IMR-90 (cell line): Measurements from ENCODE around the gene CAMK2D. TPM values are rescaled to one million over a fixed set of nuclear protein-coding genes. Genes with fewer than 3 reads are reported as not detected.

Source experiments
- ATAC-seq: fragments of 200-7000 bp; cut with Tn5 transposase; 2 replicates; pipeline ENCODE4 v1.9.1; 2020; ENCODE audit warnings: low read depth, mild to moderate bottlenecking, moderate library complexity
- BruUV-seq: library from RNA; stranded (reverse); fragments of 400-500 nt; replicated peaks from 2 replicates; lab custom pipeline; 2021; lab: Mats Ljungman, UMichigan
- CTCF ChIA-PET: fragments of 300-600 bp; formaldehyde crosslinking; extraction: SDS; loops from one replicate; lab custom pipeline; 2021; ENCODE audit warnings: antibody characterized with exemption; lab: Yijun Ruan, JAX
- POLR2A ChIA-PET: fragments of 300-600 bp; sonication (Branson Sonifier 250); formaldehyde crosslinking; loops from one replicate; lab custom pipeline; 2022; ENCODE audit warnings: antibody characterized with exemption; ENCODE audit not compliant: unreplicated experiment; lab: Charles Lee
- DNase-seq: peaks from one replicate; pipeline ENCODE4 v3.0.0; 2013
- H2AFZ ChIP-seq: replicated peaks from 2 replicates; pipeline ENCODE3; 2013; ENCODE audit warnings: low read length, mild to moderate bottlenecking; ENCODE audit not compliant: poor library complexity
- H2AK5ac ChIP-seq: 2 replicates; pipeline ENCODE4 v1.6.1; 2013; ENCODE audit warnings: low read depth, low read length, inconsistent platforms
- H2AK9ac ChIP-seq: replicated peaks from 2 replicates; pipeline ENCODE3; 2013; ENCODE audit warnings: mild to moderate bottlenecking, low read depth, low read length, moderate library complexity; ENCODE audit not compliant: poor library complexity
- H2BK120ac ChIP-seq: 2 replicates; pipeline ENCODE4 v1.6.1; 2013; ENCODE audit warnings: low read depth, low read length, inconsistent platforms
- H2BK15ac ChIP-seq: 3 replicates; pipeline ENCODE4 v1.6.1; 2013; ENCODE audit warnings: low read depth, low read length, inconsistent platforms
- H2BK20ac ChIP-seq: 2 replicates; pipeline ENCODE4 v1.6.1; 2013; ENCODE audit warnings: low read depth, mild to moderate bottlenecking, inconsistent platforms, low read length, moderate library complexity
- H2BK5ac ChIP-seq: 2 replicates; pipeline ENCODE4 v1.6.1; 2013; ENCODE audit warnings: mild to moderate bottlenecking, low read depth, low read length, inconsistent platforms; ENCODE audit not compliant: poor library complexity, severe bottlenecking
- H3K14ac ChIP-seq: replicated peaks from 2 replicates; pipeline ENCODE4 v1.6.1; 2013; ENCODE audit warnings: low read depth, low read length, inconsistent platforms
- H3K18ac ChIP-seq: 2 replicates; pipeline ENCODE4 v1.6.1; 2013; ENCODE audit warnings: low read depth, low read length, control low read depth
- H3K23ac ChIP-seq: 2 replicates; pipeline ENCODE4 v1.6.1; 2013; ENCODE audit warnings: low read depth, low read length, inconsistent platforms
- H3K27ac ChIP-seq: 2 replicates; pipeline ENCODE4 v1.5.1; 2013; ENCODE audit warnings: mild to moderate bottlenecking, control low read depth, low read length; ENCODE audit not compliant: insufficient read depth
- H3K27me3 ChIP-seq: 2 replicates; pipeline ENCODE4 v1.6.1; 2013; ENCODE audit warnings: low read length; ENCODE audit not compliant: control insufficient read depth, insufficient read depth
- H3K36me3 ChIP-seq: 2 replicates; pipeline ENCODE4 v1.6.1; 2013; ENCODE audit warnings: low read length, mixed read lengths; ENCODE audit not compliant: control insufficient read depth, insufficient read depth
- H3K4ac ChIP-seq: 2 replicates; pipeline ENCODE4 v1.6.1; 2013; ENCODE audit warnings: low read depth, low read length, inconsistent platforms
- H3K4me1 ChIP-seq: 2 replicates; pipeline ENCODE4 v1.6.1; 2013; ENCODE audit warnings: low read length, mixed read lengths; ENCODE audit not compliant: control insufficient read depth, insufficient read depth
- H3K4me2 ChIP-seq: 2 replicates; pipeline ENCODE4 v1.6.1; 2013; ENCODE audit warnings: low read depth, mild to moderate bottlenecking, control low read depth, low read length, moderate library complexity
- H3K4me3 ChIP-seq: 2 replicates; pipeline ENCODE4 v1.5.1; 2013; ENCODE audit warnings: low read depth, mild to moderate bottlenecking, control low read depth, low read length, moderate library complexity; ENCODE audit not compliant: insufficient read depth
- H3K56ac ChIP-seq: 2 replicates; pipeline ENCODE4 v1.6.1; 2013; ENCODE audit warnings: low read length, inconsistent platforms; ENCODE audit not compliant: insufficient read depth; ENCODE audit errors: extremely low read depth
- H3K79me1 ChIP-seq, 2 experiments: 2 replicates each; pipeline ENCODE4 v1.6.1; 2013; ENCODE audit warnings: low read length in 2 of 2, inconsistent platforms in 1 of 2, low read depth in 1 of 2
- H3K9ac ChIP-seq: 2 replicates; pipeline ENCODE4 v1.6.1; 2013; ENCODE audit warnings: low read depth, low read length, control low read depth
- H3K9me1 ChIP-seq: 2 replicates; pipeline ENCODE4 v1.6.1; 2013; ENCODE audit warnings: low read length, inconsistent platforms; ENCODE audit not compliant: insufficient read depth
- H3K9me3 ChIP-seq: 2 replicates; pipeline ENCODE4 v1.6.1; 2013; ENCODE audit warnings: low read length; ENCODE audit not compliant: control insufficient read depth, insufficient read depth
- H4K20me1 ChIP-seq: 2 replicates; pipeline ENCODE4 v1.6.1; 2013; ENCODE audit warnings: low read length, inconsistent platforms; ENCODE audit not compliant: insufficient read depth
- H4K5ac ChIP-seq: 2 replicates; pipeline ENCODE4 v1.6.1; 2013; ENCODE audit warnings: mild to moderate bottlenecking, low read depth, low read length, control low read depth
- H4K8ac ChIP-seq, 2 experiments: 2 replicates each; pipeline ENCODE4 v1.6.1; 2013; ENCODE audit warnings: low read depth in 2 of 2, low read length in 2 of 2, control low read depth in 1 of 2, inconsistent platforms in 1 of 2
- H4K91ac ChIP-seq: 2 replicates; pipeline ENCODE4 v1.6.1; 2013; ENCODE audit warnings: low read depth, low read length, inconsistent platforms; ENCODE audit not compliant: insufficient read depth
- BHLHE40 ChIP-seq: fragments of 150-350 bp; IDR thresholded peaks from 2 replicates; pipeline ENCODE4 v1.6.1; 2016; ENCODE audit warnings: mild to moderate bottlenecking, low read depth, low read length
- CHD1 ChIP-seq: IDR thresholded peaks from 2 replicates; pipeline ENCODE4 v1.6.1; 2012; ENCODE audit warnings: low read depth, low read length, improper control_type of control experiment
- FOS ChIP-seq: fragments of 150-350 bp; IDR thresholded peaks from 2 replicates; pipeline ENCODE4 v1.6.1; 2016; ENCODE audit warnings: low read depth, low read length
- MAFK ChIP-seq: IDR thresholded peaks from 2 replicates; pipeline ENCODE4 v1.6.1; 2012; ENCODE audit warnings: low read depth, low read length, improper control_type of control experiment
- MAZ ChIP-seq: IDR thresholded peaks from 2 replicates; pipeline ENCODE4 v1.6.1; 2012; ENCODE audit warnings: low read depth, mild to moderate bottlenecking, low read length, improper control_type of control experiment, moderate library complexity, borderline replicate concordance
- MXI1 ChIP-seq: IDR thresholded peaks from 2 replicates; pipeline ENCODE4 v1.6.1; 2012; ENCODE audit warnings: low read depth, mild to moderate bottlenecking, low read length, moderate library complexity, borderline replicate concordance
- NFE2L2 ChIP-seq: fragments of 150-350 bp; IDR thresholded peaks from 2 replicates; pipeline ENCODE4 v1.6.1; 2016; ENCODE audit warnings: low read depth, mild to moderate bottlenecking, low read length
- RAD21 ChIP-seq: IDR thresholded peaks from 2 replicates; pipeline ENCODE4 v1.6.1; 2012; ENCODE audit warnings: low read length, improper control_type of control experiment
- RFX5 ChIP-seq: IDR thresholded peaks from 2 replicates; pipeline ENCODE4 v1.8.0; 2012; ENCODE audit warnings: low read depth, mild to moderate bottlenecking, low read length, moderate library complexity
- USF2 ChIP-seq: fragments of 150-350 bp; IDR thresholded peaks from 2 replicates; pipeline ENCODE4 v1.6.1; 2017; ENCODE audit warnings: mild to moderate bottlenecking, antibody characterized with exemption, low read length, low read depth
- WGBS, 2 experiments: methylation state at CpG; one replicate each; pipeline versions ENCODE4 v1.1.5 to v1.1.7; 2013; ENCODE audit warnings: missing lambda C conversion rate in 2 of 2; ENCODE audit not compliant: insufficient read length in 1 of 2; ENCODE audit errors: extremely low coverage in 2 of 2; 5-methylcytosine and 5-hydroxymethylcytosine counted together
- dilution Hi-C: fragments of 300-500 bp; cut with HindIII; formaldehyde crosslinking; loops from one replicate; pipeline ENCODE4 v1.14.3; 2018; ENCODE audit warnings: low sequenced_read_pairs; ENCODE audit not compliant: unreplicated experiment
- in situ Hi-C: fragments of 300-500 bp; cut with MboI; formaldehyde crosslinking; loops from 3 replicates; pipeline ENCODE4 v1.14.3; 2019; ENCODE audit warnings: low sequenced_read_pairs, inconsistent platforms, mixed read lengths
- intact Hi-C: fragments of 100-400 bp; cut with micrococcal nuclease; formaldehyde crosslinking; loops from 2 replicates; pipeline ENCODE4 v1.10.0; 2022
- polyA plus RNA-seq, 3 experiments: library from polyadenylated mRNA; depleted of rRNA; stranded (reverse); fragments of >200 nt; gene quantifications; 2 replicates each; pipeline ENCODE4 v1.2.3, GENCODE V29; 2012; ENCODE audit warnings: low replicate concordance in 1 of 3
- total RNA-seq: library from RNA; depleted of rRNA; stranded (reverse); fragments of >200 nt; gene quantifications from 2 replicates; pipeline ENCODE4 v1.2.3, GENCODE V29; 2012

CAMK2D gene
- total and polyA plus RNA-seq, 2 of the 4 experiments (the other 2 are of a cell fraction), result 44.6 to 156 TPM

- H3K79me1 ChIP-seq, result peaks cover 29 to 33% of the 10 kb centered on the region in 2 experiments
- dilution Hi-C loops (no loop called here), intact Hi-C loops (no loop called here), in situ Hi-C loops (no loop called here)
- H4K91ac ChIP-seq, result no peak overlapping the region
- H4K8ac ChIP-seq, result no peak overlapping the region
- H3K18ac ChIP-seq, result no peak overlapping the region
- no peak overlapping the region for H3K4ac ChIP-seq
- H2BK120ac ChIP-seq, result no peak overlapping the region
- CTCF ChIA-PET, result no interaction called here
- no peaks in the 10 kb centered on the region; the same call in 1 of the 2 replicates for H3K9me1 ChIP-seq
- H2AK5ac ChIP-seq, result no peak overlapping the region
- H3K27me3 ChIP-seq, result no peaks in the 10 kb centered on the region
- H3K9me3 ChIP-seq, result no peaks in the 10 kb centered on the region
- ATAC-seq (no peak), DNase-seq (no peak)
- H3K9ac ChIP-seq, result no peak overlapping the region
- no peak overlapping the region for H2AK9ac ChIP-seq
- peaks cover 6% of the 10 kb centered on the region; the same call in 1 of the 2 replicates for H3K4me1 ChIP-seq
- POLR2A ChIA-PET, result interaction anchor here (0.5 kb wide), 1 partner anchor 91 kb away, joined by 3 read pairs; no protein-coding TSS in a partner anchor
- H3K56ac ChIP-seq, result no peak overlapping the region
- no peak overlapping the region for H3K27ac ChIP-seq
- no peak overlapping the region for H2BK15ac ChIP-seq
- H3K23ac ChIP-seq, result no peak overlapping the region
- no TSS peak for BruUV-seq
- no peak overlapping the region for H3K4me3 ChIP-seq
- no peak overlapping the region for H3K14ac ChIP-seq
- H4K20me1 ChIP-seq, result peaks cover 3% of the 10 kb centered on the region; the same call in 1 of the 2 replicates
- H2AFZ ChIP-seq, result no peak overlapping the region
- no peak overlapping the region for H2BK20ac ChIP-seq
- WGBS, 2 experiments, result no CpG with 5 or more reads among the region's 5 CpGs
- no peak overlapping the region for H3K4me2 ChIP-seq
- H2BK5ac ChIP-seq, result no peak overlapping the region
- H3K36me3 ChIP-seq, result no peaks in the 10 kb centered on the region
- TF ChIP-seq FOS, result no peak
- TF ChIP-seq RAD21, result no peak
- TF ChIP-seq USF2, result no peak
- no peak for TF ChIP-seq MAZ
- no peak for TF ChIP-seq MAFK
- no peak for TF ChIP-seq BHLHE40
- no peak for TF ChIP-seq NFE2L2
- no peak for TF ChIP-seq MXI1
- TF ChIP-seq CHD1, result no peak
- no peak for TF ChIP-seq RFX5
- H4K5ac ChIP-seq, result no peak overlapping the region
Observed at GRCh38 chr4:113576947-113577678, 184.4 kb downstream of the CAMK2D start.
